SK-N-SH treated with all-trans-retinoic acid at 6 μM for 48 hours (cell line): ENCODE data around the gene WBP2.

ENCODE experiments used
- ATAC-seq: fragments of 200-7000 bp; cut with Tn5 transposase; 3 replicates; pipeline ENCODE4 v1.9.1; 2020; ENCODE audit warnings: mild to moderate bottlenecking, moderate library complexity
- BACH2 ChIP-seq: fragments of 250-450 bp; sonication (Bioruptor Pico); IDR thresholded peaks from 2 replicates; pipeline ENCODE4 v1.9.0; 2021; ENCODE audit warnings: mild to moderate bottlenecking, borderline replicate concordance
- CREB5 ChIP-seq: fragments of 250-450 bp; sonication (Bioruptor Pico); IDR thresholded peaks from 2 replicates; pipeline ENCODE4 v1.5.1; 2020; ENCODE audit warnings: low read depth, mild to moderate bottlenecking, moderate library complexity
- CSDC2 ChIP-seq: fragments of 250-450 bp; sonication (Bioruptor Pico); IDR thresholded peaks from 2 replicates; pipeline ENCODE4 v1.5.0; 2020; ENCODE audit warnings: mild to moderate bottlenecking, moderate library complexity
- CSRNP3 ChIP-seq: fragments of 250-450 bp; sonication (Bioruptor Pico); IDR thresholded peaks from 2 replicates; pipeline ENCODE4 v1.5.1; 2021; ENCODE audit warnings: mild to moderate bottlenecking, moderate library complexity
- ESRRG ChIP-seq: fragments of 250-450 bp; sonication (Bioruptor Pico); IDR thresholded peaks from 2 replicates; pipeline ENCODE4 v1.6.1; 2021; ENCODE audit warnings: mild to moderate bottlenecking
- GLIS3 ChIP-seq: fragments of 250-450 bp; sonication (Bioruptor Pico); IDR thresholded peaks from 2 replicates; pipeline ENCODE4 v1.5.0; 2020; ENCODE audit warnings: mild to moderate bottlenecking, moderate library complexity
- ISL1 ChIP-seq: fragments of 250-450 bp; sonication (Bioruptor Pico); IDR thresholded peaks from 2 replicates; pipeline ENCODE4 v2.1.2; 2022; ENCODE audit warnings: mild to moderate bottlenecking, moderate library complexity
- OSR1 ChIP-seq: fragments of 250-450 bp; sonication (Bioruptor Pico); IDR thresholded peaks from 2 replicates; pipeline ENCODE4 v1.8.0; 2022; ENCODE audit warnings: moderate library complexity, mild to moderate bottlenecking, inconsistent platforms
- PATZ1 ChIP-seq: fragments of 250-450 bp; sonication (Bioruptor Pico); IDR thresholded peaks from 2 replicates; pipeline ENCODE4 v1.8.0; 2020; ENCODE audit warnings: mild to moderate bottlenecking, moderate library complexity, borderline replicate concordance
- POU6F1 ChIP-seq: fragments of 250-450 bp; sonication (Bioruptor Pico); IDR thresholded peaks from 2 replicates; pipeline ENCODE4 v1.8.0; 2021; ENCODE audit warnings: low read depth, mild to moderate bottlenecking, moderate library complexity, borderline replicate concordance
- RARB ChIP-seq: fragments of 250-450 bp; sonication (Bioruptor Pico); IDR thresholded peaks from 2 replicates; pipeline ENCODE4 v1.8.0; 2021; ENCODE audit warnings: mild to moderate bottlenecking, moderate library complexity
- SNAI2 ChIP-seq: fragments of 250-450 bp; sonication (Bioruptor Pico); IDR thresholded peaks from 2 replicates; pipeline ENCODE4 v1.5.0; 2020; ENCODE audit warnings: mild to moderate bottlenecking, moderate library complexity
- TOX ChIP-seq: fragments of 250-450 bp; sonication (Bioruptor Pico); IDR thresholded peaks from 2 replicates; pipeline ENCODE4 v1.8.0; 2021; ENCODE audit warnings: mild to moderate bottlenecking, moderate library complexity, borderline replicate concordance
- TSHZ2 ChIP-seq: fragments of 250-450 bp; sonication (Bioruptor Pico); IDR thresholded peaks from 2 replicates; pipeline ENCODE4 v1.5.0; 2020; ENCODE audit warnings: mild to moderate bottlenecking, moderate library complexity
- ZC3H10 ChIP-seq: fragments of 250-450 bp; sonication (Bioruptor Pico); IDR thresholded peaks from 2 replicates; pipeline ENCODE4 v1.5.1; 2021; ENCODE audit warnings: mild to moderate bottlenecking, moderate library complexity
- ZFP3 ChIP-seq: fragments of 250-450 bp; sonication (Bioruptor Pico); IDR thresholded peaks from 2 replicates; pipeline ENCODE4 v1.5.0; 2020; ENCODE audit warnings: mild to moderate bottlenecking, moderate library complexity
- ZNF565 ChIP-seq: fragments of 450-650 bp; formaldehyde crosslinking; conservative IDR thresholded peaks from 2 replicates; pipeline ENCODE4 v1.5.0; 2020; ENCODE audit warnings: low read depth, mild to moderate bottlenecking, moderate library complexity
- ZNF70 ChIP-seq: fragments of 450-650 bp; formaldehyde crosslinking; IDR thresholded peaks from 2 replicates; pipeline ENCODE4 v1.5.0; 2020; ENCODE audit warnings: mild to moderate bottlenecking, moderate library complexity
- ZNF8 ChIP-seq: fragments of 450-650 bp; formaldehyde crosslinking; IDR thresholded peaks from 2 replicates; pipeline ENCODE4 v1.5.0; 2020; ENCODE audit warnings: mild to moderate bottlenecking, moderate library complexity

WBP2 gene

GRCh38 chr17:75855310-75856061, at the start of gene WBP2:
TSS of gene WBP2 (minus strand) at chr17:75855335. CDS start at chr17:75855297, 38 bp downstream.
- ATAC-seq, result peak; percentile 91
- TF ChIP-seq ZNF565 (no peak), TOX (no peak), ZFP3 (CRISPR knock-in tag) (peak; percentile 57; the same call in 1 of the 2 replicates)

- TF ChIP-seq ISL1, result no peak
- TF ChIP-seq ZNF565, result no peak
- no peak for TF ChIP-seq ZNF70 (CRISPR knock-in tag)
- no peak for TF ChIP-seq ESRRG (CRISPR knock-in tag)
- TF ChIP-seq CSRNP3 (CRISPR knock-in tag), result no peak
- no peak for TF ChIP-seq ZNF8 (CRISPR knock-in tag)
- no peak for TF ChIP-seq ZC3H10 (CRISPR knock-in tag)
- TF ChIP-seq BACH2 (CRISPR knock-in tag), result no peak
- no peak for ATAC-seq
Observed at GRCh38 chr17:75902406-75902805, 47.3 kb upstream of the WBP2 start.

GRCh38 chr17:75901727-75902126, 46.6 kb upstream of the WBP2 start:
- no peak for TF ChIP-seq RARB
- TF ChIP-seq GLIS3 (CRISPR knock-in tag), result no peak
- no peak for TF ChIP-seq CREB5 (CRISPR knock-in tag)
- TF ChIP-seq OSR1, result no peak
- no peak for TF ChIP-seq POU6F1 (CRISPR knock-in tag)
- TF ChIP-seq PATZ1, result no peak
- no peak for TF ChIP-seq SNAI2
- TF ChIP-seq ZC3H10 (CRISPR knock-in tag), result no peak
- no peak for ATAC-seq

GRCh38 chr17:75900691-75901533, 45.8 kb upstream of the WBP2 start:
- no peak for ATAC-seq
- TF ChIP-seq OSR1 (no peak), TSHZ2 (CRISPR knock-in tag) (no peak), ISL1 (no peak), POU6F1 (CRISPR knock-in tag) (no peak), ZNF8 (CRISPR knock-in tag) (no peak), RARB (no peak), PATZ1 (no peak), BACH2 (CRISPR knock-in tag) (no peak), GLIS3 (CRISPR knock-in tag) (no peak), ZC3H10 (CRISPR knock-in tag) (no peak), ZFP3 (CRISPR knock-in tag) (no peak), CSRNP3 (CRISPR knock-in tag) (no peak), CSDC2 (CRISPR knock-in tag) (no peak), ESRRG (CRISPR knock-in tag) (no peak)
